A673 (cell line): ENCODE measurements around the gene FRAS1. TPM values are rescaled to one million over a fixed set of nuclear protein-coding genes. Genes with fewer than 3 reads are reported as not detected.

Source experiments
- BruUV-seq: library from RNA; stranded (reverse); fragments of 400-500 nt; replicated peaks from 2 replicates; lab custom pipeline; 2021; lab: Mats Ljungman, UMichigan
- CTCF ChIA-PET: fragments of 300-600 bp; sonication (Branson Sonifier 250); formaldehyde crosslinking; loops from one replicate; lab custom pipeline; 2022; ENCODE audit warnings: antibody characterized with exemption; lab: Charles Lee
- POLR2A ChIA-PET: fragments of 300-600 bp; sonication (Branson Sonifier 250); formaldehyde crosslinking; loops from one replicate; lab custom pipeline; 2022; ENCODE audit warnings: antibody characterized with exemption; ENCODE audit not compliant: low non-redundant PET; lab: Charles Lee
- DNase-seq: peaks from one replicate; pipeline ENCODE4 v3.0.0-alpha.2; 2015; ENCODE audit warnings: low spot score
- H3K27ac ChIP-seq: fragments of 200-600 bp; sonication (generic); 2 replicates; pipeline ENCODE4 v1.5.1; 2016; ENCODE audit warnings: mixed run types, low read depth, mild to moderate bottlenecking, mixed read lengths, antibody characterized with exemption, low read length; ENCODE audit not compliant: poor library complexity, severe bottlenecking
- H3K27me3 ChIP-seq: fragments of 200-600 bp; sonication (generic); replicated peaks from 2 replicates; pipeline ENCODE4 v1.6.1; 2017; ENCODE audit warnings: mixed run types, low read depth, mild to moderate bottlenecking, mixed read lengths, antibody characterized with exemption, low read length; ENCODE audit not compliant: insufficient read depth, poor library complexity
- H3K36me3 ChIP-seq: fragments of 200-600 bp; sonication (generic); 2 replicates; pipeline ENCODE4 v1.6.1; 2016; ENCODE audit warnings: mixed run types, mild to moderate bottlenecking, mixed read lengths, antibody characterized with exemption, low read length; ENCODE audit not compliant: insufficient read depth, poor library complexity, severe bottlenecking
- H3K4me1 ChIP-seq: fragments of 200-600 bp; sonication (generic); 2 replicates; pipeline ENCODE4 v1.6.1; 2017; ENCODE audit warnings: mixed run types, mild to moderate bottlenecking, mixed read lengths, antibody characterized with exemption, low read length; ENCODE audit not compliant: insufficient read depth, poor library complexity, severe bottlenecking
- H3K4me3 ChIP-seq: fragments of 200-600 bp; sonication (generic); 2 replicates; pipeline ENCODE4 v1.5.1; 2016; ENCODE audit warnings: low read depth, mixed run types, mild to moderate bottlenecking, mixed read lengths, low read length; ENCODE audit not compliant: poor library complexity, severe bottlenecking
- H3K9me3 ChIP-seq: fragments of 200-600 bp; sonication (generic); 2 replicates; pipeline ENCODE4 v1.6.1; 2016; ENCODE audit warnings: mixed run types, low read depth, mild to moderate bottlenecking, mixed read lengths, antibody characterized with exemption, low read length; ENCODE audit not compliant: poor library complexity, severe bottlenecking
- EZH2 ChIP-seq: fragments of 200-600 bp; sonication (generic); IDR thresholded peaks from 2 replicates; pipeline ENCODE4 v1.6.1; 2017; ENCODE audit warnings: borderline replicate concordance, low read depth, mild to moderate bottlenecking, mixed read lengths, antibody characterized with exemption, low read length; ENCODE audit not compliant: poor library complexity, severe bottlenecking
- intact Hi-C: fragments of 100-400 bp; cut with micrococcal nuclease; formaldehyde crosslinking; loops from one replicate; pipeline ENCODE4 v1.10.0; 2022; ENCODE audit not compliant: unreplicated experiment
- total RNA-seq: library from RNA; stranded (reverse); gene quantifications from 2 replicates; pipeline ENCODE4 v1.2.3, GENCODE V29; 2021
- TF ChIP-seq, protein P1 (sequence below): fragments of 300-800, 200-600 bp; sonication (generic); conservative IDR thresholded peaks from 2 replicates; pipeline ENCODE4 v1.5.1; 2017; ENCODE audit warnings: low read depth, mild to moderate bottlenecking, antibody characterized with exemption, low read length, moderate library complexity, mixed read lengths

Gene FRAS1
- total RNA-seq, 1 experiment from 2014 or later = 0.06 TPM

GRCh38 chr4:78337244-78338020 lies 280.3 kb downstream of the FRAS1 start:
- DNase-seq = no peak
- H3K27ac ChIP-seq = no peak overlapping the region
- CTCF ChIA-PET = no interaction called here

GRCh38 chr4:78342125-78342524 lies 285.0 kb downstream of the FRAS1 start:
- BruUV-seq = no TSS peak
- no peaks in the 10 kb centered on the region for H3K27me3 ChIP-seq
- H3K27ac ChIP-seq = no peak overlapping the region
- no peaks in the 10 kb centered on the region for H3K9me3 ChIP-seq
- POLR2A ChIA-PET = no interaction called here
- CTCF ChIA-PET = no interaction called here
- TF ChIP-seq EZH2 = no peak
- no peaks in the 10 kb centered on the region for H3K36me3 ChIP-seq
- intact Hi-C loops = no loop called here
- no peaks in the 10 kb centered on the region for H3K4me1 ChIP-seq
- DNase-seq = no peak
- no peak overlapping the region for H3K4me3 ChIP-seq

More at GRCh38 chr4:78337244-78338020, 280.3 kb downstream of the FRAS1 start:
- Histone ChIP-seq H3K36me3 (no peaks in the 10 kb centered on the region), H3K9me3 (no peaks in the 10 kb centered on the region), H3K4me3 (no peak overlapping the region), H3K27me3 (no peaks in the 10 kb centered on the region), H3K4me1 (no peaks in the 10 kb centered on the region)
- BruUV-seq = no TSS peak
- TF ChIP-seq EZH2 = no peak
- TF ChIP-seq, protein P1, sequence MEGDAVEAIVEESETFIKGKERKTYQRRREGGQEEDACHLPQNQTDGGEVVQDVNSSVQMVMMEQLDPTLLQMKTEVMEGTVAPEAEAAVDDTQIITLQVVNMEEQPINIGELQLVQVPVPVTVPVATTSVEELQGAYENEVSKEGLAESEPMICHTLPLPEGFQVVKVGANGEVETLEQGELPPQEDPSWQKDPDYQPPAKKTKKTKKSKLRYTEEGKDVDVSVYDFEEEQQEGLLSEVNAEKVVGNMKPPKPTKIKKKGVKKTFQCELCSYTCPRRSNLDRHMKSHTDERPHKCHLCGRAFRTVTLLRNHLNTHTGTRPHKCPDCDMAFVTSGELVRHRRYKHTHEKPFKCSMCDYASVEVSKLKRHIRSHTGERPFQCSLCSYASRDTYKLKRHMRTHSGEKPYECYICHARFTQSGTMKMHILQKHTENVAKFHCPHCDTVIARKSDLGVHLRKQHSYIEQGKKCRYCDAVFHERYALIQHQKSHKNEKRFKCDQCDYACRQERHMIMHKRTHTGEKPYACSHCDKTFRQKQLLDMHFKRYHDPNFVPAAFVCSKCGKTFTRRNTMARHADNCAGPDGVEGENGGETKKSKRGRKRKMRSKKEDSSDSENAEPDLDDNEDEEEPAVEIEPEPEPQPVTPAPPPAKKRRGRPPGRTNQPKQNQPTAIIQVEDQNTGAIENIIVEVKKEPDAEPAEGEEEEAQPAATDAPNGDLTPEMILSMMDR = no peak
- intact Hi-C loops = no loop called here
- POLR2A ChIA-PET = no interaction called here

GRCh38 chr4:78343682-78344081 lies 286.6 kb downstream of the FRAS1 start:
- Histone ChIP-seq H3K36me3 (no peaks in the 10 kb centered on the region), H3K27ac (no peak overlapping the region), H3K4me1 (no peaks in the 10 kb centered on the region), H3K4me3 (no peak overlapping the region), H3K27me3 (no peaks in the 10 kb centered on the region), H3K9me3 (no peaks in the 10 kb centered on the region)
- DNase-seq = no peak
- BruUV-seq = no TSS peak
- CTCF ChIA-PET = no interaction called here
- POLR2A ChIA-PET = no interaction called here
- intact Hi-C loops = no loop called here
- TF ChIP-seq, protein P1 = no peak
- TF ChIP-seq EZH2 = no peak
